ENCODE measurements around the gene PTPRR.

PTPRR gene

DNA sequence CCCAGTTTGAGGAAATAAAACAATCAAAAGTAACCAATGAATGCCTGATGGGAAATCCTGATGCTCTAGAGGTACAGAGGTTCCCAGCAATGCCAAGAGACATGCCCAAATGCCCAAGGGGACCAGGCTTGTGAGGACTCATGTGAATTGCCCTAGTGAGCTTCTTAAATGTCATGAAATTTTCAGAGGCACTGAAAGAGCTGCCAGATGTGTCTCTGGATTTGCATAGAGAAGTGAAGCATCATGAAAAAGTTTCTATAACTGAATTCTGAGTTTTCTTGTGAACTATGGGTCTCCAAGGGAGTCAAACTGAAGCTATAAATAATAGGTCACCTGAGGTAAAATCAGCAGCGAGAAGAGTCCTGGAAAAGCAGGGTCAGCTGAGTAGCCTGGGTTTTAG, 9.9 kb downstream of the PTPRR start:
- DNase-seq, result no peak

DNA sequence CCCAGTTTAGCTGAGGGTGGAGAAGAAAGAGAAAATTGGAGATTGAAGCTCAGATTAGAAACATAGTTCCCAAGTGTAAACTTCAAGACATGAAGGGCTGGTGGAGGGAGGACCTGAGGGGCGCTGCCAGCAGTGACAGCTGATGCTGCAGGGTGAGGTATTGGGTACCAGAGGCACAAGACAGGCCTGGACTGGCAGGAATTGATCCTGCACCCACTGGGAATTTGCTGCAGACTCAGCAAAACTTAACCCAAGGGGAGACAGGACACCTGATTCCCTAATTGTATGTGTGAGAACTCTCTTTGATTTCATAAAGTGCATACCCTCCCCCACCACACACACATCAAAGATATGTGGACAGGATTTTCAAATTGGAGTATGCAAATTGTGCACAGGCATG, 11.6 kb downstream of the PTPRR start:
- no peak for DNase-seq

DNA sequence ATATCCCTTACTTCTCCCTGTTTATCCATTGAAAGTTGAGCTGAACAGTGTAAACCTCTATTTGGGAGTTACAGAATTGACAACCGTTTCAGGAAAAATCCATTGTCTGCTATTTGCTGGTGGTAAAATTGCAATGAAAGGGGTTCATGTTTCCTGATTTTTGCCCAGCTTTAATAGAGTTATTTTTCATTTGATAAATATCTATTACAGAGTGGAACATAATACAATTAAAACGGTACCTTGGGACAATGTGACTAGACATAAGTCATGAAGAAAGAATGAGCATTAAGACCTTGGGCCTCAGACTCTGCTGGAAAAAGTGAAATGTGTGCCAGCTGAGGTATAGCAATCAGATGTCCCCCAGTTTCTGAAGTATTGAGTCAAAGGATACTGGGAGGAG, 13.1 kb downstream of the PTPRR start:
- DNase-seq, result no peak

DNA sequence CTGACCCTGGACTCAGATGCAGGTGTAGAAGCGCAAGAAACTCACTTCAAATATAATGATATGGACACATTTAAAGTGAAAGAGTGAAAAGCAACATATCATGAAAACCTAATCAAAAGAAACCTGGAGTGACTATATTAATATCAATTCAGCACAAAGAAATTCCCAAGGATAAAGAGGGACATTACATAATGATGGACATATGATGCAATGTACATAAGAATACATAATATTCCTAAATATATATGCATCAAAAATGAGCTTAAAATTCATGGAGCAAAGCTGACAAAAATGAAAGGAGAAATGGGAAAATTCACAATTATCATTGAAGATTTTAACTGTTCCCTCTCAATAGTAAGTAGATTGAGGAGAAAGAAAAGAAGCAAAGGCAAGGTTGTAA, 24.6 kb downstream of the PTPRR start:
- DNase-seq, result no peak

DNA sequence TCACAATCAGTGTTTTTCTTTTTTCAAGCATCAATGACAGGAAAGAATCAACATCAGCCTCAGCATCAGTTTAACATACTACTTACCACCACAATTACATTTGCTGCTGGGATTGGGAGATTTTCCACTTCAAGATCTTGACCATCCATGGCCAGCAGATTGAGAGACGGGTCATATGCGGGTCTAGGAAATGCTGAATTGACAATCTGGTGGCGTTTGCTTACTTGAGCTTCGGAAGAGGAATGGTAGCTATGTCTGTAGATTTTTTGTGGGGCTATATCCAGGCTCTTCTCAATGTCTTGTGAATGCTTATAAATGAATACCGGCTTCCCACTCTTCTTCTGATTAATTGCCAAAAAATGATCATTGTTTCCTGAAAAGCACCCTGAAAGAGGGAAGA, 27.9 kb downstream of the PTPRR start:
- DNase-seq, result no peak

DNA sequence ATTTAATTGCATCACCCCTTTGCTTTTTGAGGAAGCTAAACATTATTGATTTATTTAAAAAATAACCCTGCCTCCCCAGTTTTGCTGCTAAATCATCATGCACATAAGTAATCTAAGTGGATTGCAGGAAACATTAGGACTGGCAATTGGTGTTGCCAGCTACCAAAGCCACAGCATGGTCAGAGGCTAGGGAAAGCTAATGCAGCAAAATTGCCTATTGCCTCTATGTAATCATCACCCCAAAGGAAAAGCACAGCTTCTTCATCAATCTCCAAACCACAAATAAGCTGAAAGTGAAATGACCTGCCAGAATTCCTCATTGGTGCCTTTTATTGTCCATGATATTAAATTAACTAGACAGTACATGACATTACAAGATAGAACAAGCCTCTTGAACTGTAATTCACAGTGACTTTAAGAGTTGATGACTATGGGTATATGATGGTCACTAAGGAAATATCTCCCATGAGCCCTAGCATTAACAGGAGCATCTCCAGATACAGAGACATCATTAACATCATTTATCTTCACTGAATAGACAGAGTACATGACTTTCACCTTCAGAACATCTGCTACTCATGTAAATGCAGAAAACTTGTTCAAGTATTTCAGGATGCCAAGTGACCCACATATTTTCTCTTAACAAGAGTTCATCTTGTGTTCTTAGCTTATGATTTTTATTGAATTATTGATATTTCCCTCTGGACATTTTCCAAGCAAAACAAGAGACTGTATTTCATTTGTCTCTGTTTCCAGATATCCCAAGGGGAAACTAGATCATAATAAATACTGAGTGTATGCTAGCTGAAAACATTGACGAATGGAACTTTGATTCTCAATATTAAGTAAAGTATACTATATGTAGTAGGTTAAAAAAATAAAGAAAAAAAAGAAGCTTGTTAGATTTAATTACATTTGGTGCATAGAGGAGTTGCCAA, 29.4 kb downstream of the PTPRR start:
- no peak for DNase-seq

DNA sequence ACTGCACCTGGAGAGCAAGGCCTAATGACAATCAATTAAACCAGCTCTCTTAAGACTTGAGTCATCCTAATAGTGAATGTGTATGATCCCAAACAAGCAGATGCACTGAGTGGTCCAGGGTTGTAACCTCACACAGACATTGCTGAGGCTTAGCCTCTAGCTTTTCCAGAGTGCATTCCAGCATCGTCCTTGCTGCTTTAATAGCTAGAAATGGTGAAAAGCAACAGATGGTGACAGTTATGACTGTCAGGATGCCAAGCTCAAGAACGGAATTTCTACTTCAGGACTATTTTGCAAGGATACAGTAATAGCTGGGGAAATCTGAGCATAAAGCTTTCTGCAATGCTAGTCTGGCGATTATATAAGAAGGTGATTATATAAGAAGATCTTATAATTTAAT, 34.6 kb downstream of the PTPRR start:
- DNase-seq, result no peak

DNA sequence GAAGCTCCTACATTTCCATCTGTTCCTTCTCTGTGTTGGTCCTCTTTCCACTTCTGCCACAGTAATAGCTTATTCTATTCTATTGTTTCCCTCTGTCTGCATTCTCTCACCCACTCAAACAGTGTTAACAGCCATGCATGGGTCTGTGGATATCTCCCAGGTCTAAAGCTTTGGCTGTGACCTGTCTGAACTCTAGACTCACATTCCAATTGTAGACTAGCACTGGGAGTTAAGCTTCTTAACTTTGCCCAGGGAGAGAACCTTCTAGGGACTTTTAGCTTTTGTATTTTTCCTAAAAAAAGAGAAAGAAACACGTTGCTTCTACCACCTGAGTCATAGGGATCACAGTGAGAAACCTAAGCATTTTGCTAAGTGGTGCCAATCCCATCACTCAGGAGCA, 36.7 kb downstream of the PTPRR start:
- no peak for DNase-seq

DNA sequence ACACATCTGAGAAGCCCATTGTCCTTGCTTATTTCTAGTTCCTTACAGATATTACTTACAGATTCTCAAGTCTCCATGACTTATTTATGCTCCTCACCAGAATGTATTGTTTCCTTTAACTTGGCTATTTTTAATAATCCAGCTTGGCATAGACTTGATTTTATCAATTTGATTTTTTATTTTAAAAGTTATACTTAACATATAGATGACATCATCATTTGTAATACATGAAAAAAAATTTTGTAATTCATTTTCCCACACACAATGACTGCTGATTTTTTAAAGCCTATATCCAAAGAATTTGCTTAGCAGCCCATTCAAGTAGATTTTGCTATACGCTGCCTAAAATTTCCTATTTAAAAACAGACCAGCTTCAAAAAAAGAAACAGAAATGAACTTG, 39.8 kb downstream of the PTPRR start:
- DNase-seq, result no peak

DNA sequence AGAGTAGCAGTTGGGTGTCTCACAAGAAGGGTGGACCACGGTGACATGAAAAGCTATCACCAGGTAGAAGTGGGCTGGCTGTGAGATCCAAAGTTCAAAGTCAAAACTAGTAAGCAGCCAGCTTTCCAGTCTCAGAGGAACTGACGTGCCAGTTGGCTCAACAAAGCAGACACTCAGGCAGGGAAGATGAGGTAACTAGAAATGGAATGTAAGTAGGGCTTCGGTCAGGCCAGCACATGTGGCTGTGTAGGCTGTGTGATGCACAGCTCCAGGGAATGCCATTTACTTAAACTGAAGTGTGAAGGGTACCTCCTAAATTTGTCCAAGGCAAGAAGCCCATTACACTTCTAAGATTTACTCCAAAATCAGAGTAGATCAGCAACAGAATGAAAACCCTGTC, 43.6 kb downstream of the PTPRR start:
- DNase-seq, result no peak

DNA sequence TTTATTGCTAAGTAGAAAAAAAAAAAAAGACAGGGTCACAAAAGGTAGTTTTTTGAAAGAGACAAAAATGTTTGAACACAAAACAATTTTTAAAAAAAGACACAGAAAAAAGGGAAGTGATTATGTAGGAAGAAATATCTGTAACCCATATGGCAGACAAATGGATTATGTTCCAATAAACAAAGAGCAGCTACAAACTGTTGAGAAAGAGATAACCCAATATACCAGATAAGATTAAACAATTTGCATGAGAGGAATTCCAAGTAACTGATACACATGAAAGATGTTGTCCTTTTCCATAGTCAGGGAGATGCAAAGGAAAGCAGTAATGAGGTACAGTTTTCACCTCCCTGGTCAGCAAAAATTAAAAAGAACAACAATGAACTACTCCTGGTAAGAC, 44.9 kb downstream of the PTPRR start:
- DNase-seq, result no peak

DNA sequence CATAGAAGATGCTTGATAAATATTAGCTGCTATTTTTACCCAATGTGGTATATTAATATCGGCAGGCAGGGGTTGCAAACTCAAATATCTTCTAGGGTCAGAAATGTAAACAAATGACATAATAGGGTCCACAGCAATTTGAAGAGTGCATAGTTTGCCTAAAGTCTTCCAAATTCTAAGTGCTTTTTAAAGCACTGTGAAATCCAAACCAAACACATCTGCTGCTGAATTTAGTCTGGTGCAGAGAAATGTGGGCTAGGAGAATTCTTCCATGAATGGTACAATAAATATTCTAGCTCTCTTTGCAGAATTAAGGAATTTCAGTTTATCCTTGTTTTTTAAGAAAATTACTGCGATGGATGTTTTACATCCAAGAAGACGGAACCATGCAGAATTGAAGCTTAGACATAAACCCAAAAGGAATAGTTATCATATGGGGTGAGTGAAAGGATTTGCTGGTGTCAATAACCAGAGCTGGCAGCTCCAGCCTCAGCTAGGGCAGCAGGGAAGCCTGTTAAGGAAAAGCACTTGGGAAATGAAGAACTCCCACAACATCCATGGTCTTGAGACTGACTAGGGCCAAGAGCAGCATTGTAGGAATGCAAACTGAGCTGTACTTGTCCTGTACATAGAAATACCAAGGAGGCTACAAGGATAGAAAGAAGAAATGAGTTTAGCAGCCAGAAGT, 65.5 kb downstream of the PTPRR start:
- no peak for DNase-seq

DNA sequence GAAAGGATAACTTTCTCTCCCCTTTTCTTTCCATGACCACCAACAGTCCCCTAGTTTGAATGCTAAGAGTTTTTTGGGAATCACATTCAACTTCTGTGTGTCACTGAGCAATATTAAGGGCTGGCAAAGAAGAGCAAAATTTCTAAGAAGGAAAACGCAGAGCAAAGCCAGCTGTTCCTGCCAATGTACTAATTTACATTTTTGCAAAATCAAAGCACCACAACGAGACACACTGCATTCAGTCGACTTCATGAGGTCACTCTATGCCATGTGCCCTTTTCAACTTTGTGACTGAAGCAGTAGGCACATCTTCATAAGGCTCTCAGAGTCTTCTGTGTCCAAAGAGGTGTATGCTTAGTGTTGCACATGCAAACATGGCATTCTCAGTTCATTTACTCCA, 66.4 kb downstream of the PTPRR start:
- no peak for DNase-seq

DNA sequence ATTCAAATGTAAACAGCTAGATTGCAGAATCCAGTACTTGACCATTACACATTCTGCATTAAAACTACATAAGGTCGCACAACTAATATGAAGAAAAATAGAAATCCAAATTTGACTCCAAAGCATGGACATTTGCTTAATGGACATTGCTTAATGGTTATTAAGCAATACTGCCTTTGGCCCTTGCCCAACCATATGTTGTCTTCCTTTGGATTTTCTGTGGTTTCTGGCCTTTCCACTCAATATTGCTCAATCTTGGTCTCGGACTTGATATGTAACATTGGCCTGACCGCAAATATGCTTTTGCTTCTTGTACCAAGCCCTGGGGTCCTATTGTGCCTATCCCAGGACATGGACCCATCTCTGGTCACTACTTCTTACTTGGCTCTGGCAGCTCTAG, 67.2 kb downstream of the PTPRR start:
- no peak for DNase-seq

DNA sequence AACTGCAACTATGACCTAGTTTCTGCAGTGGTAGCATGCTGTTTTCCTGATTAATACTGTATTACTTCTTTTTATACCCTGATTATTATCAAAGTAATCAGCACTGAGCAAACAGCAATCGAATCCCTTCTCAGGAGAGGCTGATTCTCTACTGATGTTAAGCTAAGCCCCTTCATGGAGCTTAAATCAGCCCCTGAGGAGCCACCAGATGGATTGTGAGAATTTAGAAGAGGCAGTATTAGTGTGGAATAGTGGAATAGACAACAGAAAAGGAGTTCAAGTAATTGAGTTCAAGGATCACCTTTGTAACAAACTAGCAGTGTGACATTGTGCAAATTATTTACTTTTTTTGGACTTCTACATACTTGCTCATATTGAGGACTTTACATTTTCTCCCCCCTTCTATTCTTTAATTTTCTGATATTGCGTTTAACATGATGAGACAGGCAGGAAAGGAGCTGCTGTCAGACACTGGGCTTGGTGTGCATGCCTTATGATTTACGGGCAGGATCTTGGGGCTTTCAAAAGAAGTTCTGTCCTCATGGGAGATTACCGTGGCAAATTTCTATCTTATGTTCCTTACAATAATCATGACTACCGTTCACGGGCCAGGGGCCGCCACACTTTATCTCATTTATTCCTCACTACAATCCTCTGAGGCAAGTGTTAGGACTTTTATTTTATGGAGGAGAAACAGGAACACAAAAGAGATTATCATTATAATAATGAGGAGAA, 68.0 kb downstream of the PTPRR start:
- DNase-seq, result no peak

DNA sequence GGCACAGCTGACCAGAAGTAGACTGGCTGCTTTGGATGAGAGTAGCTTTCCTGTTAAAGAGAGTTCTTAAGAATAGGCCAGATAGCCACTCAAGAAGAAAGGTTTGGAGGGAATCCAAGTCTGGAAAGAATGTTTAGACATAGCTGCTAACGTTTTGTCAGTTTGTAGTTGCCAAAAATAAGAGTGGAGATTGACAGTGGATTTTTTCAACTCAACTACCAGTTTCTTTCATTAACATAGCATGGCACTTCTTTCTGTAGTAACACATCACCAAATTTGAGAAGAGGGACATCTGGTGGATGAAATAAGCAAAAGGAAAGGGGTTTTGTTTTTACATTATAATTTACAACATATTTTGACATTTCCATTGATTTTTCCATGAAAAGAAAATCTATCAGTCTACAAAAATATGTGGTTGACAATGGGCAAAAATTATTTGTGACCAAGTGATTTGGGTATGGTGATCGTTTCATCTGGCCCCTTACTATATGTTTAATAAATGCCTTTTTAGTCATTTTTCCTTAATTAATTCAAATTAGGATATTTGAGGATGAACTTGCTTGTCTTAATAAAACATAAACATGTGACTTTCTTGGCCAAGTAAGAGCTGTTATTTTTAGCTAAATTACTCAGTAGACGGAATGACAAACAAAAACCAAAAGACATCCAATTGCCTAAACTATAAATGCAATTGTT, 71.1 kb downstream of the PTPRR start:
- peak; percentile 13 for DNase-seq

DNA sequence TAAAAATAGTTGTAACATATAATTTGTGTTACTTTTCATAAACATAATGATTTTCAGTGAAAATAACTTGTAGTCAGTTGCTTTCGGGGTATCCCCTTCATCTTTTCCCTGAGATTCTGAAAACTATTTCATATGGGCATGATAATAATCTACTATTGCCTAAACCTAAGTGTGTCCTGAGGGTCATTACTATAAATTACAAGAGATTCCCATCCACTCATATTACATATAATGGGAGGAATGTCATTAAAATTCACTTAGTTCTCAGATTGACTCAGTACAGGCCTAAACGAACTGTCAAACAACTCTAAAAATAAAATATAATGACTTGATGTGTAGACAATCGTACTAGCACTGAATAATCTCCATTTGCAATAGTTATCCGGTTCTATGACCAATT, 72.7 kb downstream of the PTPRR start:
- no peak for DNase-seq

DNA sequence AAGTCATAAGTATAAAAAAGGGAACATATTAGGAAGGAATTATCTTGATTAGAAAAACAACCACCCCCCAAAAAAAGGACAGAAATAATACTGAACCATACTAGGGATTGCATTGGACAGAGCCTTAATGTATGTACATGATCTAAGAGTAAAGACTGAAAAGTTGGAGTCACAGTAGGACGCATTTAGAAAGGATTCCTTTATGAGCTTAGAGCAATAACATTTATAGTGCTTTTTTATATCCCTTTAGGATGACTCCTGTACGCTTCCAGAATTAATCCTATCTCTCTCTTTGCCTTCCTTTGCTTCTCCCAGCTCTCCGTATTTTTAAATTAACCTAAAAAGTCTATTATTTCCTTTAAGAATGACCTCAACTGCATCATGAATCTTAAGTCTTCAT, 75.3 kb downstream of the PTPRR start:
- DNase-seq, result no peak

DNA sequence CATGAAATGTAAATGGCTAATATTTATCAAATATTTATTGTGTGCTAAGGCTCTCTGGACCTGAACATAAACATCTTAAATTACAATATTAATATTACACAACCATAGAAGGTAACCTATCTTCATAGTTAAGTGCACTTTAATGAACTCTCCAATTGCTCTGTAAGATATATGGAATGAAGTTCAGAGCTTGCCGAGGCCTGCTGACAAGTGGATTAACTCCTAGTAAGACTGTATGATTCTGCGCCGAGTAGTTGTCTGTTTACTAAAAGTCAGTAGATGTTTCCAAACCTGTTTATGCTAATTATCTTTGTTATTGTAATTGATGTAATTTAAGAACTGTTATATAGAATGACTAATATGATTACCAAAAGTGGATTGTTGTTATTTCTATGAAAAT, 77.2 kb downstream of the PTPRR start:
- no peak for DNase-seq

DNA sequence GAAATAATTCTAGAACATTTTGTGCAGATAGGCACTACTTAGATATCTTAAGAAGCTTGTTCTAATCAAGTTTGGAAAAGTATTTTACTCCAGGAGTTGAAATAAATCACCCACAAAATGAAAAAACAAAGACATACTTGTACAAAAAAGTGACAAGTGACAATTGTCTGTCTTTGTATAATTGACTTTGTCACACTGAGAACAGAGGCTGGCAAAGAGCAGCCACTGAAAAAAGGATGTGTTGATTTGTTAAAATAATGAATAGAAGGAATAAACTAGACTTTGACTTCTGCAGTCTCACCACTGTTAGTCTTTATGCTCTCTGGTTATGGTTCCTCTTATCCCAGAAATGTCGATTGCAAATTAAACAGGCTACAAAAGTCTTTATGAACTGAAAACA, 77.6 kb downstream of the PTPRR start:
- no peak for DNase-seq

DNA sequence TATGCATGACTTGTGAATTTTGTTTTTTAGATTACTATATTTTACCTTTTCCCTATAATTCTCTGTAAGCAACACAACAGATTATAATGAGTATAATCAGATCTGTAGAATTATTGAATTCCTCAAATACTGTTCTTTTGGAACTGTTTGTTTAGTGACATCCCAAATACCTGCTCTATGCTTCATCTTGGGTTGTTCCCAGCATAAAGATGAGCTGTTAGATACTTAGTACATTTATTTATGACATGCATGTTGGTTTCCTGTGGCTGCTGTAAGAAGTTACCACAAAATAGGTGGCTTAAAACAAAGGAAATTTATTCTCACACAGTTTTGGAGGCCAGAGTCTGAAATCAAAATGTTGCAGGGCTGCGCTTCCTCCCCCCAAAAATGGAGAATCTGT, 78.4 kb downstream of the PTPRR start:
- DNase-seq, result no peak

DNA sequence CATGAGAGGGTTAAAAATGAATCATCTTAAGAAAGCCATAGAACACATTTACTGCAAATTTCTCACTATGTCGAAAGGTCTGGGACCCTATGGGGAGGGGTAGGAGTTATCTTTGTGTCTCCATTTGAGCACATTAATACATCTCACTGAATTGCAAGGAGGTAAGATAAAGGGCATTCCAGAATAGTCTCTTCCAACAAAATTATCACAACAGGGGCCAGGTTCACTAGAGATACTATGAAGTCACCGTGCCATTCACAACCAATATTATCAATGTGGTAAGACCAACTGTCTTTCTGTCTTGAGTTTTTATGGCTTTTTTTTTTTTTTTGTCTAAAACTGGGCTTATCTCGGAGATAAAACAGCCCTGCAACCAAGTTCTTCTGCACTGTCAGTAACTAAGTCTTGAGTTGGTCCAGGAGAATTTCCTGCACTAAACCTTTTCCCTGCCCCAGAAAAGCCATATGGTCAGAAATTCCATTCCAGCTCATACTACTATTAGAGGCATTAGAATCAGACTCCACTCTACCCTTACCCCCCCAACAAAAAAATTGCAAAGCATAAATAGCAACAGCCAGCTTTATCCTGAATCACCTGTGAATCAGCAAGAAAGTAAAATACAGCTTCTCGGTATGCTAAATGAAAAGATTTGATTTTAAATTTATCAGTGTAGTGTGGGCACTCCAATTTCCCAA, 79.7 kb downstream of the PTPRR start:
- DNase-seq, result no peak

DNA sequence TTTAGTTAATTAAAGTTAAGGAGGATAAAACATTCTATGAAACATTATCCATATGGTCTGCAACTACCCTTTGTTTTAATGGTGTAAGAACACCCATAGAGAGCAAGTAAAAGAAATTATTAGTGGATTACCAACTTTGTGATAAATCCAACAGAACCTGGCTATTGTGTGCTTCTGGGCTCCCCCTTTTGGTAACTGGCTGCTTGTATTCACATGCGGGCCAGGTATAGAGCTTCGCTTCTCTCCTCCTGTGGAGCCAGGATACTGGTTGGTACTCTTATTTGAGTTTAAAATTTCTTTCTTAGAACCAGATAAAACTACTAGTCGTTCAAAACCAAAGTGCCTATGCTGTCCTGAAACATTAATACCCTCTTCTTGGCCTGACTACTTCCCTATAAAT, 81.0 kb downstream of the PTPRR start:
- no peak for DNase-seq

Measured in NCI-H1105 (cell line).